ENCODE measurements around the gene GRIK3.

DNA sequence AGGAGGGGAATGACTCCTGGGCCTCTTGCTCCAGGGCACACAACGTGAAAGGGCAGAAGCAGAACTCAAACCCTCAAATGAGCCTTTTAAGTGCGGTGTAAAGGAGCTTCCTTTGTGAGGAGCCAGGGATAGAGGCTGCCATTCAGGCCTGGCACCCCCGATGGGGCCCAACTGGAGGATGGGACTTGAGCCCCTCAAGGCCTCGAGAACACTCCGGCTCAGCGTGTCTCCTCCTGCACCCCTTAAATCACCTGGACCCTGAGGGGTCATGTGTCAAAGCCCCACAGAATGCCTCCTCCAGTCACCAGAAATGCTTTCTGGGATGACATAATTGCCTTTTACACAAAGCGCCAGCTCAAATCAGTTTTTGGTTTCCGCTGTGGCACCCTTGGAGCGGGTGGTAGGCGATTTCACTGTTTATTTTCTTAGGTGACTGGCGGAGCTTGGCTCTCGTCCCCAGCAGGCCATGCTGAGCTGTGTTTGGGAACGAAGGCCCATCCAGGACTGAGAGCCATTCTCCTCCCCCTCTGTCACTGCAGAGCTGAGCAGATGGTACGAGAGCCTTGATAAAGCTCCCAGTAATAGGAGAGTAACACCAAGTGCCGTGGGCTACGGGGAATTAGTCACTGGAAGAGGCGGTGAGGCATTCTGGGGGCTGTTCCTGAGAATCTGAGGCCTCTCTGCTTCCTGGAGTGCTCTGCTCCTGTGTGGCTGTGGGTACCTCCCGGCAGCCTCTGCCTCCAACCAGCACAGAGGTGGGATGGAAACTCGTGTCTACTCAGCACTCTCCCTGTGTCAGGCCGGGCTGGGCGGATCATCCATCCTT, 163.0 kb downstream of the GRIK3 start:
- TF ChIP-seq POLR2A (IDR thresholded peaks at IDR 0.05; ENCODE audit: low read depth, low read length) (no peak), POLR2AphosphoS5 (IDR thresholded peaks at IDR 0.05; ENCODE audit: low read depth, low read length) (no peak), TAF1 (IDR thresholded peaks at IDR 0.05; ENCODE audit: borderline replicate concordance, low read depth, low read length) (no peak)

Measured in GM12892 (cell line).